ENCODE results near the gene MAP3K9.
"Not testable (repeated sequence)": the region's sequence is repeated elsewhere in the genome, so short reads cannot be mapped to it uniquely, and the experiment has no call there.

Gene MAP3K9

GRCh38 chr14:70718383-70719118, 90.8 kb downstream of the MAP3K9 start:
- no peak for DNase-seq

DNA sequence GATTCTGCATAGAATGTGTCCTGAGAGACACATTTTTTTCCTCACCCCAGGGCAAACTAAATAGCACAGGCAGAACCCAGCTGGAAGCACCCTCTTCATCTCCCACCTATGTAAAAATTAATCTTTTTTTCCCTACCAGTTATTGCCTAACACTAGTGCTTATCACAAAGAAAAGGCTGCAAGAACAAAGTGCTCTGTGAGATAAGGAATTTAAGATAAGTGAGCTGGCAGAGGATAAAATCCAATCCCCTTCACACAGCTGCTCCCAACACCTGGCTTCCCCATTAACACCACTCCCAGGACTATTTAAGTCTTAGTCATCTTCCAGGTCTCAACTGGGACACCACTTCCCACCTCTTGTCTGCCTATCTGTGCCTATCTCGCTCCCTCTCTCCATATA, 92.4 kb downstream of the MAP3K9 start:
- no peak for DNase-seq

DNA sequence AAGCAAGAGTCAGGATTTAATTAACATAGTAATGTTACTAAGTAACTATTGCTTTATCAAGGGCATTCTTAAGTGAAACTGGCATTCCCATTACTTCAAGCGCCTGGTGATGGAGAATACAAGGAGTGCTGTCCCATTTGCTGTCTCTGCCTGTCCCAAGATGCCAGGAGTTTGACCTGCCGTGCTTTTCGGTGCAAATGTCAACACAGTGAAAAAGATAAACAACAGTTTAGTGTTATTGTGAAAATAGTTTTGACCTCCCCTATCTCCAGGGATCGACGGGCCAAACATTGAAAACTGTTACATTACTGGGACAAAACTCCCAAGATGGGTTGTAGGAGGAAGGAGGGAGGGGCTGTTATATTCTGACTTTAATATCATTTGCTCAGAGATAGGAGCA, 92.8 kb downstream of the MAP3K9 start:
- no peak for DNase-seq

DNA sequence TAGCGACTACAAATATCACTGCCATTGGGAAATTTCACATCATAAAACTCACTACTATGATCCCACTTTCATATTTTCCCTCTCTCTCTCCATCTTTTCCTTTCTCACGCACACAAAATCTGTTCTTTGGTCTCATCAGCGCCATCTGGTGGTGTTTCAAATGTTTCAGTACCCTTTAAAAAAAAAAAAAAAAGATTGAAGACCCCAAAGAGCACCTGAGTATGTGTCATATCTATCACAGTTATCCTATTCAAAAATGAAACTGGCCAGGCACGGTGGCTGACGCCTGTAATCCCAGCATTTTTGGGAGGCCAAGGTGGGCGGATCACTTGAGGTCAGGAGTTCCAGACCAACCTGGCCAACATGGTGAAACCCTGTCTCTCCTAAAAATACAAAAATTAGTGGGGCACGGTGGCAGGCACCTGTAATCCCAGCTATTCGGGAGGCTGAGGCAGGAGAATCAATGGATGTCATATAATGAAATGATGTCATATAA, 95.2 kb downstream of the MAP3K9 start:
- DNase-seq: peak; percentile 28 to 55

GRCh38 chr14:70713511-70713916, 95.8 kb downstream of the MAP3K9 start:
- no peak for DNase-seq

DNA sequence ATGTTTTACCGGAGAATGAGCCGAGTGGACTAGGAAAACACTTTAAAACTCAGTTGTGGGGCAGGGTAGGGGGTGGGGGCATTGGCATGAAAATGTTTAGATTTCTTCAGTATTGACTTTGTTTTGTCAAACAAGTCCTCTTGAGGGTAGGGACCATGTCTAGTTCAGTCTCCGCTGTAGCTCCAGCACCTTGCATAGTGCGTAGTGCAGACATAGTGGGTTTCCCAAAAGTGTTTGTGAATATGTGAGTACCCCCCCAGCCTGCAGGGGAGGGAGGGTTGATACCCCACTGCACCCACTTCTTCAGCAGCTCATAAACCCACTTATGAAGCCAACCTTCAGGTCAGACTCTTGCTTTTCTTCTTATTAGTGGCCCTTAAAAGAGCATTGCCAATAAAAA, 96.2 kb downstream of the MAP3K9 start:
- no peak for DNase-seq

DNA sequence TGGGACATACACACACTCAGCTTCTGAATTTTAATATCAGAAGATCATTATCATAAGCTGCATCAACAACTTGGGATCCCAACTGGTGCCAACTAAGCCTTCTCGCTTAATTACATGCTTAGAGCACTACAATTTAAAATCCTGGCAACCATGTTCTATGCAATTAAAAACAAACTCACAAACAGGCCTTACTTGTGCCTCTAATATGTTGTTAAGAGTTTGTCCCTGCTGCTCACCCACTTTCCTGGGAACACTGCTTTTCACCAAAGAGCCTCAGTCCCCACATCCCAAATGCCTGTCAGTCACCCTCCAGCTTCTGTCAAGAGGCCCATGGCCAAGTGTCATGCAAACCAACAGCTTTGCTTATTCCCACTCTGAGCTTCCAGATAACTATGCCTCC, 97.9 kb downstream of the MAP3K9 start:
- DNase-seq: no peak

GRCh38 chr14:70709726-70710382, 99.5 kb downstream of the MAP3K9 start:
- no peak for DNase-seq

- no peak for DNase-seq
These were observed 100.4 kb downstream of the MAP3K9 start for GRCh38 chr14:70708717-70709570.

- no peak for DNase-seq
These were observed 101.9 kb downstream of the MAP3K9 start for GRCh38 chr14:70707138-70708038.

- no peak for DNase-seq
These were observed 103.1 kb downstream of the MAP3K9 start for GRCh38 chr14:70706177-70706576.

DNA sequence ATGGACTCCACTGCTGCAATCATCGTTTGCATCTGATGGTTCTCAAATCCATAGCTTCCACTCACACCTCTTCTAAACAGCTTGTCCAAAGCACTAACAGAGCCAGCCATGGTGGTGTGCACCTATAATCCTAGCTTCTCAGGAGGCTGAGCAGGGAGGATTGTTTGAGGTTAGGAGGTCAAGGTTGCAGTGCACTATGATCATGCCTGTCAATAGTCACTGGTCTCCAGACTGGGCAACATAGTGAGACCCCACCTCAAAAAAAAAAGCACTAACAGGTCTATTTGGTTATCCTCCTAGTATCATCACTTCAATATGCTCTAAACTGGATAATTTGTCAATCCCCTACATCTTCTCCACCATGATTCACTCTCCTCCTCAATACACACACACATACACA, 104.4 kb downstream of the MAP3K9 start:
- DNase-seq: no peak

DNA sequence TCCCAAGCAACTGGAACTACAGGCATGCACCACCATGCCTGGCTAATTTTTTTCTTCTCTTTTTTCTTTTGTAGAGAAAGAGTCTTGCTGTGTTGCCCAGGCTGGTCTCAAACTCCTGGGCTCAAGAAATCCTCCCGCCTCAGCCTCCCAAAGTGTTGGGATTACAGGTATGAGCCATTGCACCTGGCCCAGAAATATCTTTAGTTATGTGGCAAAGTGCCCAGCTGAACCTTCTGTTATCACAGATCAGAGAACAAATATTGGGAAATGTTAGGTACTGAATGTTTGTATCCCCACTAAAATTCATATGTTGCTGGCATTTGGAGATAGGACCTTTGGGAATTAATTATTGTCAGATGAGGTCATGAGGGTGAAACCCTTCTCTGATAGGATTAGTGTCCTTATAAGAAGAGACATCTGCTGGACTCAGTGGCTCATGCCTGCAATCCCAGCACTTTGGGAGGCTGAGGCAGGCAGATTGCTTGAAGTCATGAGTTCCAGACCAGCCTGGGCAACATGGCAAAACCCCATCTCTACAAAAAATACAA, 105.6 kb downstream of the MAP3K9 start:
- not testable (repeated sequence) for DNase-seq

GRCh38 chr14:70702161-70702560, 107.2 kb downstream of the MAP3K9 start:
- no peak for DNase-seq

- DNase-seq: no peak
These were observed 107.7 kb downstream of the MAP3K9 start for GRCh38 chr14:70701610-70702009.

DNA sequence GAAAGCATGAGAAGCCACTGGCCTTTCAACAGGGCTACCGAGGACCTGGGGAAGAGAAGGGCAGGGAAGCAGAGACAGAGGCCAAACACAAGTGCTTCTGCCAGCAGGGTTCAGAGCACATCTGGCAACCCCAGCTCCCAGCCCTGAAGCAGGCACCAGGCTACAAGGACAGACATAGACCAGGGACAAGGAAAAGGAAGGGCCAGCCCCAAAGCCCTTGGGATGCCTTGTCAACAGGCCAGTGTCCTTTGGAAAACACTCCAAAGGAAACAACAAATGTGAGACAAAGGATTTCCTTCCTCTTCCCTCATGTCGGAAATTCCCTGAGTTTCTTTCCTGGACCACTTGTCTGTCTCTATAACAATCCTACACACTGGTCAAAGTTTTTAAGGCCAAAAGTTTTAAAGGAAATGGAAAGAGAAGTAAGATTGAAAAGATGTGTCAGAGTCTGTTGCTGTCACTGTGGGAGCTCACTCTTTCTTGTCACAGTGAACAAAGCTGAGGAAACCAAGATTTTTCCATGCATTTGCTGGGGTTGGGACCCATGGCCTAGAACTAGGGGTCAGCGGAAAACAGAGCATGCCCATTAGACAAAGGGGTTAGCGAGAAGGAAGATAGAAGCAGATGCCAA, 108.2 kb downstream of the MAP3K9 start:
- DNase-seq: no peak

- DNase-seq: no peak
These were observed 109.7 kb downstream of the MAP3K9 start for GRCh38 chr14:70699646-70700045.

DNA sequence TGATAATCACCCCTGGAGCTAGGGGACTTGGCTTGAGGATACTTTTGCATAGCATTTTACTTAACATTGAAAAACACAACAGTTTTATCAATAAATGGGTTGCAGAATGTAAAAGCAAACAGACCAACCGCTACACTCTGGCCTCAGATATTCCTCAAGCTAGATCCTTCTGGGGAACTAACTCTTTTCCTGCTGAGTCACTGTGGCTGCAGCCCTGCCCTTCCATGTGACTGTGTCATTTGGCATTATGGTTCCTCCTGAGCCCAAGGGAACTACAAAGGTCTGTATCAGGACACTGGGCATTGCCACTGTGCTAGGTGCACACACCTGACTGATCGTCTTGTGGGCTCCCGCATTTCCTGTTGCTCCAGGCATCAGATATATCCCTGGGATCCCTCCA, 111.0 kb downstream of the MAP3K9 start:
- peak in 1 of 2 donors; percentile 28 for DNase-seq

DNA sequence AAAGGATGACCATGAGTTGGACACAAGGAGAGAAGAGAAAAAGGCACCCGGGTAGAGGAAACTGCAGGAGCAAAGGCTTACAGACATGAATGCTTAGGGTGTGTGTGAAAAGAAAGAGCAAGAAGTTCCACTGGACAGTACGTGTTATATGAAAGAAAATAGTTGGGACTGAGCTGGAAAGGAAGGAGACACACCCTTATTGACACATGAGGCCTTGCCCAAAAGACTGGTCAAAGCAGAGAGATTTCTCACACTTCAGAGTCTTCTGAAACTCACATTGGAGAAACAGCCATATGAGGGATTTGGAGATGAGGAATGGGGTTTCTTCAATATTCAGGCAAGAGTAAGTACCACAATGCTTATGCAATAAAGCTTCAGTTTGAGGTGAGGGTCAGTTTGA, 111.6 kb downstream of the MAP3K9 start:
- no peak for DNase-seq

GRCh38 chr14:70696026-70696425, 113.3 kb downstream of the MAP3K9 start:
- no peak for DNase-seq

- peak in 1 of 2 donors; percentile 58 for DNase-seq
These were observed 117.1 kb downstream of the MAP3K9 start for GRCh38 chr14:70692210-70692609.
